Keratinocyte (primary cell): ENCODE data around the gene SFMBT2. TPM values are rescaled to one million over a fixed set of nuclear protein-coding genes. Genes with fewer than 3 reads are reported as not detected.

Experiments used
- DNase-seq: peaks from one replicate; pipeline ENCODE4 v3.0.0-alpha.2; 2011; ENCODE audit warnings: low read depth, missing footprints, low spot score
- FAIRE-seq: peaks from 2 replicates; lab custom pipeline; 2011; peaks lifted over from hg19 to GRCh38; lab: Jason Lieb, UNC
- H2AFZ ChIP-seq: 2 replicates; pipeline ENCODE4 v1.6.0; 2012; ENCODE audit warnings: low read length, control low read depth, inconsistent platforms; ENCODE audit not compliant: control insufficient read depth
- H3K27ac ChIP-seq: 2 replicates; pipeline ENCODE4 v1.5.1; 2011; ENCODE audit warnings: low read length; ENCODE audit not compliant: control insufficient read depth, insufficient read depth
- H3K27me3 ChIP-seq: 3 replicates; pipeline ENCODE4 v1.6.0; 2011; ENCODE audit warnings: low read length; ENCODE audit not compliant: control insufficient read depth, insufficient read depth; ENCODE audit errors: extremely low read depth
- H3K36me3 ChIP-seq, 2 experiments: 2 replicates in 1 of 2; 3 replicates in 1 of 2; pipeline ENCODE4 v1.5.1; 2011; ENCODE audit warnings: low read length in 2 of 2, mild to moderate bottlenecking in 1 of 2; ENCODE audit not compliant: control insufficient read depth in 2 of 2, insufficient read depth in 2 of 2; ENCODE audit errors: extremely low read depth in 1 of 2
- H3K4me1 ChIP-seq: 3 replicates; pipeline ENCODE4 v1.5.1; 2011; ENCODE audit warnings: low read length; ENCODE audit not compliant: control insufficient read depth, insufficient read depth; ENCODE audit errors: extremely low read depth
- H3K4me2 ChIP-seq: 3 replicates; pipeline ENCODE4 v1.6.0; 2011; ENCODE audit warnings: low read depth, low read length; ENCODE audit not compliant: control insufficient read depth, insufficient read depth; ENCODE audit errors: extremely low read depth
- H3K4me3 ChIP-seq, 3 experiments: fragments of 200-600 bp in 1 of 3; sonication (generic) in 1 of 3; 2 replicates in 2 of 3; 3 replicates in 1 of 3; pipeline ENCODE4 v1.5.1; 2011 to 2016; ENCODE audit warnings: low read length in 3 of 3, mild to moderate bottlenecking in 3 of 3, control low read depth in 2 of 3, inconsistent platforms in 1 of 3, low read depth in 1 of 3, mixed read lengths in 1 of 3, mixed run types in 1 of 3, moderate library complexity in 1 of 3; ENCODE audit not compliant: control insufficient read depth in 2 of 3, insufficient read depth in 2 of 3; ENCODE audit errors: extremely low read depth in 1 of 3
- H3K79me2 ChIP-seq: 2 replicates; pipeline ENCODE4 v1.6.0; 2012; ENCODE audit warnings: low read length; ENCODE audit not compliant: control insufficient read depth, insufficient read depth
- H3K9ac ChIP-seq: 3 replicates; pipeline ENCODE4 v1.6.0; 2011; ENCODE audit warnings: low read length; ENCODE audit not compliant: control insufficient read depth, insufficient read depth; ENCODE audit errors: extremely low read depth
- H3K9me1 ChIP-seq: 3 replicates; pipeline ENCODE4 v1.6.0; 2011; ENCODE audit warnings: low read length; ENCODE audit not compliant: control insufficient read depth, insufficient read depth; ENCODE audit errors: extremely low read depth
- H3K9me3 ChIP-seq: 2 replicates; pipeline ENCODE4 v1.5.1; 2012; ENCODE audit warnings: low read depth, low read length; ENCODE audit not compliant: control insufficient read depth
- H4K20me1 ChIP-seq: 3 replicates; pipeline ENCODE4 v1.6.0; 2011; ENCODE audit warnings: low read length; ENCODE audit not compliant: control insufficient read depth, insufficient read depth; ENCODE audit errors: extremely low read depth
- CTCF ChIP-seq, 3 experiments: IDR thresholded peaks in 1 of 3; conservative IDR thresholded peaks in 1 of 3; optimal IDR thresholded peaks in 1 of 3; 2 replicates in 2 of 3; 3 replicates in 1 of 3; pipeline versions ENCODE3 to v1.5.1; 2011; ENCODE audit warnings: low read length in 3 of 3, mild to moderate bottlenecking in 3 of 3, moderate library complexity in 2 of 3, control low read depth in 1 of 3, inconsistent platforms in 1 of 3; ENCODE audit not compliant: insufficient read depth in 2 of 3; ENCODE audit errors: extremely low read depth in 1 of 3
- EZH2 ChIP-seq: IDR thresholded peaks from one replicate; pipeline ENCODE4 v1.6.1; 2012; ENCODE audit warnings: inconsistent platforms, mild to moderate bottlenecking, low read length, moderate library complexity
- dilution Hi-C: fragments of 300-500 bp; cut with MboI; formaldehyde crosslinking; loops from one replicate; pipeline ENCODE4 v1.7.0; 2020; ENCODE audit warnings: low sequenced_read_pairs; ENCODE audit not compliant: extremely low pct_ligation_motif_present
- polyA plus RNA-seq, 5 experiments: library from polyadenylated mRNA; depleted of rRNA in 3 of 5; stranded (reverse) in 3 of 5; stranded (forward) in 1 of 5; unstranded in 1 of 5; fragments of >200 nt; gene quantifications; 1 replicate in 1 of 5; 2 replicates in 3 of 5; 3 replicates in 1 of 5; pipeline versions ENCODE4 v1.2.1 to v1.2.3, GENCODE V29; 2011 to 2012; ENCODE audit warnings: missing spikeins in 2 of 5, low read depth in 1 of 5, low replicate concordance in 1 of 5

SFMBT2 gene
- polyA plus RNA-seq, 1 donor (not counting 4 experiments of a cell fraction or from before 2014, with no cell fraction given): 0.71 TPM

DNA sequence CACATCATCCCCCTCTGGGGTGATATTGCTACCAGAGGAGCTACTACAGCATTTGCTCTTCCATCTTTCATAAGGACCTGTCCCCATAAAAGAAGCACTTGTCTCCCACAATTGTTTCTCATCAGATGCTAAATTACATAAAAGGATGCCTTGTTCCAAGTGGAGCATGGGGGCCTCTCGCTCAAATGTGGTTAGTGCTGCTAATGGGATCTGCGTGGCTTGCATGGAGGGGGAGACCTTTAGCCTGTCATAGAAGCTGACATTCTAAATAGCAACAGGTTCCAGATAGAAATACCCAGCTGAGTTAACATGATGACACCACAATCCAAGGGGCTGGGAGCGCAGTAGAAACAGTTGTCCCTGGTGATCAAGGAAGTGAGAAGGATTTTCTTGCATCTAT, 257.9 kb downstream of the SFMBT2 start:
- H3K79me2 ChIP-seq: no peaks in the 10 kb centered on the region
- no peak overlapping the region for H3K4me3 ChIP-seq
- DNase-seq: no peak
- no peak overlapping the region for H3K9ac ChIP-seq
- H3K27me3 ChIP-seq: no peaks in the 10 kb centered on the region
- no peaks in the 10 kb centered on the region for H3K36me3 ChIP-seq
- dilution Hi-C loops: no loop called here
- TF ChIP-seq EZH2 (no peak), CTCF (optimal IDR thresholded peaks at IDR 0.05 in 1 of 3, IDR thresholded peaks at IDR 0.05 in 1 of 3, conservative IDR thresholded peaks at IDR 0.05 in 1 of 3; ENCODE audit: extremely low read depth in 1 of 3, insufficient read depth in 2 of 3, low read length in 3 of 3) (no peak)
- no peak overlapping the region for H3K4me2 ChIP-seq
- no peak for FAIRE-seq
- H4K20me1 ChIP-seq: no peaks in the 10 kb centered on the region
- no peak overlapping the region for H3K27ac ChIP-seq
- no peak overlapping the region for H2AFZ ChIP-seq
- H3K9me3 ChIP-seq: no peaks in the 10 kb centered on the region
- H3K9me1 ChIP-seq: no peaks in the 10 kb centered on the region
- H3K4me1 ChIP-seq: no peaks in the 10 kb centered on the region

DNA sequence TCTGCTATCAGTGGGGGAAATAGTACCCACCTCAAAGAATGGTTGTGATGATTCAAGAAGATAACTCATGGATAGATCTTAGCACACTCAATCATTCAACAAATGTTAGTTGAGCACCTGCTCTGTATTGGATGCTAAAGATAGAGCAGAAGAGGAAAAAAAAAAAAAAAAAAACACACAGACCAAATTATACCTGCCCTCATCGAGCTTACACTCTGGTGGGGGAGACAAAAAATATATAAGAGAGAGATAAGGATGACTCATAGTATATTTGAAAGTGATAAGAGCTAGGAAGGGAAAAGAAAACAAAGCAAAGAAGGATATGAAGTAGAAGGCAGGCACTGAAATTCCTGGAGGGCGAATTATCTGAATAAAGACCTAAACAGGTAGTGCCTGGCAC, 258.5 kb downstream of the SFMBT2 start:
- no peak overlapping the region for H3K9ac ChIP-seq
- no peaks in the 10 kb centered on the region for H3K27me3 ChIP-seq
- H2AFZ ChIP-seq: no peak overlapping the region
- no peak overlapping the region for H3K4me3 ChIP-seq
- TF ChIP-seq EZH2 (no peak), CTCF (optimal IDR thresholded peaks at IDR 0.05 in 1 of 3, IDR thresholded peaks at IDR 0.05 in 1 of 3, conservative IDR thresholded peaks at IDR 0.05 in 1 of 3; ENCODE audit: extremely low read depth in 1 of 3, insufficient read depth in 2 of 3, low read length in 3 of 3) (no peak)
- dilution Hi-C loops: no loop called here
- FAIRE-seq (no peak), DNase-seq (no peak)
- H3K79me2 ChIP-seq: no peaks in the 10 kb centered on the region
- H3K4me1 ChIP-seq: no peaks in the 10 kb centered on the region
- no peaks in the 10 kb centered on the region for H4K20me1 ChIP-seq
- no peaks in the 10 kb centered on the region for H3K36me3 ChIP-seq
- no peak overlapping the region for H3K27ac ChIP-seq
- no peaks in the 10 kb centered on the region for H3K9me1 ChIP-seq
- no peaks in the 10 kb centered on the region for H3K9me3 ChIP-seq
- no peak overlapping the region for H3K4me2 ChIP-seq
